K562 (cell line): ENCODE measurements around the gene CHN2. TPM values are rescaled to one million over a fixed set of nuclear protein-coding genes. Genes with fewer than 3 reads are reported as not detected.

ENCODE experiments used
- ATAC-seq: fragments of 200-7000 bp; cut with Tn5 transposase; 3 replicates; pipeline ENCODE4 v1.9.1; 2020; ENCODE audit warnings: moderate library complexity
- BruUV-seq: library from RNA; stranded (reverse); fragments of 400-500 nt; replicated peaks from 2 replicates; lab custom pipeline; 2021; lab: Mats Ljungman, UMichigan
- CTCF ChIA-PET: fragments of 300-600 bp; formaldehyde crosslinking; extraction: SDS; loops from one replicate; lab custom pipeline; 2021; ENCODE audit warnings: low intra/inter-chr PET ratio; lab: Yijun Ruan, JAX
- POLR2A ChIA-PET: fragments of 300-600, 350-650 bp; sonication (Branson Sonifier 250); formaldehyde crosslinking; extraction: SDS; loops from one replicate; lab custom pipeline; 2021; ENCODE audit warnings: antibody characterized with exemption, inconsistent platforms; lab: Yijun Ruan, JAX
- DNase-seq, 4 experiments: peaks; one replicate each; pipeline versions ENCODE4 v3.0.0 to v3.0.0-alpha.2; 2011 to 2018; ENCODE audit warnings: low spot score in 3 of 4, mixed read lengths in 3 of 4; ENCODE audit errors: extremely low read depth in 1 of 4
- FAIRE-seq: peaks from 2 replicates; lab custom pipeline; 2011; peaks lifted over from hg19 to GRCh38; lab: Jason Lieb, UNC
- H2AFZ ChIP-seq: 2 replicates; pipeline ENCODE4 v1.6.0; 2011; ENCODE audit warnings: low read depth, low read length, control low read depth, inconsistent platforms
- H3K27ac ChIP-seq: fragments of 200-600 bp; 3 replicates; pipeline ENCODE4 v1.8.0; 2011; ENCODE audit warnings: low read depth, mild to moderate bottlenecking, control low read depth, inconsistent platforms, low read length, moderate library complexity, mixed read lengths; ENCODE audit errors: extremely low read depth
- H3K27me3 ChIP-seq, 2 experiments: fragments of 300-600 bp in 1 of 2; 2 replicates in 1 of 2; 3 replicates in 1 of 2; pipeline versions ENCODE4 v1.6.0 to v1.8.0; 2011; ENCODE audit warnings: inconsistent platforms in 2 of 2, low read length in 2 of 2, mild to moderate bottlenecking in 1 of 2, mixed read lengths in 1 of 2, moderate library complexity in 1 of 2; ENCODE audit not compliant: control insufficient read depth in 2 of 2, insufficient read depth in 2 of 2
- H3K36me3 ChIP-seq: fragments of 300-600 bp; 3 replicates; pipeline ENCODE4 v1.8.0; 2011; ENCODE audit warnings: mild to moderate bottlenecking, low read length, inconsistent platforms; ENCODE audit not compliant: control insufficient read depth, insufficient read depth
- H3K4me1 ChIP-seq, 2 experiments: fragments of 200-600 bp in 1 of 2; replicated peaks in 1 of 2; 2 replicates in 1 of 2; 3 replicates in 1 of 2; pipeline versions ENCODE4 v1.5.1 to v1.8.0; 2011; ENCODE audit warnings: inconsistent platforms in 2 of 2, low read length in 2 of 2, mild to moderate bottlenecking in 1 of 2, mixed read lengths in 1 of 2, moderate library complexity in 1 of 2; ENCODE audit not compliant: control insufficient read depth in 2 of 2, insufficient read depth in 2 of 2
- H3K4me2 ChIP-seq: 2 replicates; pipeline ENCODE4 v1.6.1; 2011; ENCODE audit warnings: low read length, control low read depth, inconsistent platforms, mixed read lengths; ENCODE audit not compliant: insufficient read depth
- H3K4me3 ChIP-seq: fragments of 200-600 bp; sonication (generic), shearing (Covaris generic); 2 replicates; pipeline ENCODE4 v1.5.1; 2016; ENCODE audit warnings: control low read depth, inconsistent platforms
- H3K79me2 ChIP-seq: fragments of 200-600 bp; 3 replicates; pipeline ENCODE4 v1.8.0; 2011; ENCODE audit warnings: low read length, inconsistent platforms; ENCODE audit not compliant: control insufficient read depth, insufficient read depth
- H3K9ac ChIP-seq, 2 experiments: 2 replicates each; pipeline versions ENCODE4 v1.6.0 to v1.6.1; 2011; ENCODE audit warnings: low read depth in 2 of 2, low read length in 2 of 2, control low read depth in 1 of 2, inconsistent platforms in 1 of 2, mild to moderate bottlenecking in 1 of 2, mixed read lengths in 1 of 2; ENCODE audit not compliant: insufficient read depth in 1 of 2
- H3K9me1 ChIP-seq: one replicate; pipeline ENCODE4 v1.6.0; 2011; ENCODE audit warnings: inconsistent platforms, mild to moderate bottlenecking, low read length, moderate library complexity; ENCODE audit not compliant: control insufficient read depth, insufficient read depth
- H3K9me3 ChIP-seq: replicated peaks from 2 replicates; pipeline ENCODE4 v1.5.1; 2011; ENCODE audit warnings: low read depth, low read length, inconsistent platforms; ENCODE audit not compliant: control insufficient read depth, insufficient read depth
- H4K20me1 ChIP-seq: replicated peaks from 2 replicates; pipeline ENCODE4 v1.6.1; 2011; ENCODE audit warnings: low read length, inconsistent platforms, mixed read lengths; ENCODE audit not compliant: control insufficient read depth, insufficient read depth
- ATF1 ChIP-seq, 2 experiments: fragments of 450-650 bp in 1 of 2; IDR thresholded peaks; 2 replicates each; pipeline ENCODE4 v1.6.1; 2016; ENCODE audit warnings: missing compliant biosample characterization in 1 of 2, missing genetic modification characterization in 1 of 2
- OTX1 ChIP-seq: fragments of 450-650 bp; formaldehyde crosslinking; IDR thresholded peaks from 2 replicates; pipeline ENCODE4 v1.4.0; 2022; ENCODE audit warnings: mild to moderate bottlenecking
- RAD51 ChIP-seq: fragments of 450-650 bp; IDR thresholded peaks from 2 replicates; pipeline ENCODE4 v1.7.1; 2016; ENCODE audit warnings: low read depth, mild to moderate bottlenecking, borderline replicate concordance
- YBX1 ChIP-seq: fragments of 450-650 bp; IDR thresholded peaks from 2 replicates; pipeline ENCODE4 v1.7.1; 2016; ENCODE audit warnings: mild to moderate bottlenecking
- WGBS: fragments of 100-300 bp; shearing (Covaris generic); methylation state at CpG from one replicate; pipeline ENCODE4 v1.1.6; 2016; ENCODE audit warnings: low coverage, mixed read lengths; ENCODE audit not compliant: insufficient coverage; ENCODE audit errors: missing lambda C conversion rate; 5-methylcytosine and 5-hydroxymethylcytosine counted together
- in situ Hi-C: fragments of 300-500 bp; cut with MboI; formaldehyde crosslinking; loops from 4 replicates; pipeline ENCODE4 v1.15.0; 2018; ENCODE audit warnings: inconsistent platforms, mixed read lengths
- intact Hi-C: fragments of 100-400 bp; cut with micrococcal nuclease; formaldehyde crosslinking; loops from 2 replicates; pipeline ENCODE4 v1.14.2; 2022
- polyA plus RNA-seq, 8 experiments: library from polyadenylated mRNA; depleted of rRNA in 4 of 8; stranded (reverse) in 5 of 8; unstranded in 3 of 8; fragments of >200 nt; fragmentation: Nextera tagmentation in 2 of 8; fragmentation: Illumina TruSeq in 1 of 8; extraction: Ambion mirVana in 2 of 8; extraction: Trizol in 1 of 8; gene quantifications; 2 replicates each; pipeline versions ENCODE4 v1.2.1 to v1.2.3, GENCODE V29; 2011 to 2014; ENCODE audit warnings: inconsistent platforms in 1 of 8, missing spikeins in 1 of 8
- total RNA-seq, 7 experiments: library from RNA; depleted of rRNA in 6 of 7; stranded (reverse); fragments of >200 nt in 6 of 7; fragmentation: Illumina TruSeq in 2 of 7; extraction: Trizol in 2 of 7; gene quantifications; 2 replicates each; pipeline versions ENCODE4 v1.2.1 to v1.2.3, GENCODE V29; 2011 to 2021; ENCODE audit warnings: low replicate concordance in 1 of 7
- TF ChIP-seq, protein P1 (sequence below), 2 experiments: fragments of 200-800 bp in 1 of 2; sonication (Bioruptor generic) in 1 of 2; sonication (generic) in 1 of 2; formaldehyde crosslinking in 1 of 2; IDR thresholded peaks in 1 of 2; conservative IDR thresholded peaks in 1 of 2; 2 replicates each; pipeline versions ENCODE4 v1.5.0 to v1.6.1; 2016 to 2020; ENCODE audit warnings: missing compliant biosample characterization in 1 of 2, missing genetic modification characterization in 1 of 2, missing genetic modification reagents in 1 of 2

CHN2 gene
- total and polyA plus RNA-seq, 9 of the 15 experiments (the other 6 are each of a cell fraction or from before 2014, with no cell fraction given): 0.12 to 2.1 (median 0.31) TPM; not detected in 1

DNA sequence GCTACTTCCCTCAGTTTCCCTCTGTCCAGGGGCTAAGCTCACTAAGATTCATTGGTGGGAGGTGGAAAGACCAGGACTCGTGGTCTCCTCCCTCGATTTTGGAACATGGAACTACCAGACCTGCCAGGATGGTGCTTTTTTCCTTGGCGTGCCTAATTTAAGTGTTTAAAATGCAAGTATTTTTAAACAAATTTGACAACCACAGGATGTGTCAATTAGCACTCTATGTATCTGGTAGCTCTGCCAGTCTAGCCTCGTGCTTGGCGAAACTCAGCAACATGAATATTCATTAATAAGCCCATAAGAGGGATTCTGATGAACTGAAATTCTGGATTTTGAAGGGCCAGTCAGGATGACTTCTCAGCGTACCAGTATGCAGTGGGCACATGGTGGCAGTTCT lies 224.1 kb downstream of the CHN2 start:
- Histone ChIP-seq H3K27me3 (peaks cover 12 to 48% of the 10 kb centered on the region in 2 experiments; a peak in 3 of 5 replicates), H3K9ac (no peak overlapping the region), H3K79me2 (no peaks in the 10 kb centered on the region), H3K4me3 (no peak overlapping the region), H3K27ac (no peak overlapping the region), H3K4me1 (no peaks in the 10 kb centered on the region), H3K9me3 (no peaks in the 10 kb centered on the region), H3K4me2 (no peak overlapping the region), H3K9me1 (no peaks in the 10 kb centered on the region), H2AFZ (no peak overlapping the region), H3K36me3 (no peaks in the 10 kb centered on the region), H4K20me1 (no peaks in the 10 kb centered on the region)
- no TSS peak for BruUV-seq
- no peak for TF ChIP-seq OTX1
- TF ChIP-seq, protein P1, sequence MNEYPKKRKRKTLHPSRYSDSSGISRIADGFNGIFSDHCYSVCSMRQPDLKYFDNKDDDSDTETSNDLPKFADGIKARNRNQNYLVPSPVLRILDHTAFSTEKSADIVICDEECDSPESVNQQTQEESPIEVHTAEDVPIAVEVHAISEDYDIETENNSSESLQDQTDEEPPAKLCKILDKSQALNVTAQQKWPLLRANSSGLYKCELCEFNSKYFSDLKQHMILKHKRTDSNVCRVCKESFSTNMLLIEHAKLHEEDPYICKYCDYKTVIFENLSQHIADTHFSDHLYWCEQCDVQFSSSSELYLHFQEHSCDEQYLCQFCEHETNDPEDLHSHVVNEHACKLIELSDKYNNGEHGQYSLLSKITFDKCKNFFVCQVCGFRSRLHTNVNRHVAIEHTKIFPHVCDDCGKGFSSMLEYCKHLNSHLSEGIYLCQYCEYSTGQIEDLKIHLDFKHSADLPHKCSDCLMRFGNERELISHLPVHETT (CRISPR knock-in tag; conservative IDR thresholded peaks at IDR 0.05 in 1 of 2, IDR thresholded peaks at IDR 0.05 in 1 of 2): no peak
- WGBS: 0% methylated on average over 6 of the region's 6 CpGs
- intact Hi-C loops (no loop called here), in situ Hi-C loops (no loop called here)
- CTCF ChIA-PET: no interaction called here
- FAIRE-seq (no peak), ATAC-seq (no peak), DNase-seq (no peak)
- POLR2A ChIA-PET: interaction anchor here (1.0 kb wide), 1 partner anchor 15 kb away, joined by 3 read pairs; no protein-coding TSS in a partner anchor

DNA sequence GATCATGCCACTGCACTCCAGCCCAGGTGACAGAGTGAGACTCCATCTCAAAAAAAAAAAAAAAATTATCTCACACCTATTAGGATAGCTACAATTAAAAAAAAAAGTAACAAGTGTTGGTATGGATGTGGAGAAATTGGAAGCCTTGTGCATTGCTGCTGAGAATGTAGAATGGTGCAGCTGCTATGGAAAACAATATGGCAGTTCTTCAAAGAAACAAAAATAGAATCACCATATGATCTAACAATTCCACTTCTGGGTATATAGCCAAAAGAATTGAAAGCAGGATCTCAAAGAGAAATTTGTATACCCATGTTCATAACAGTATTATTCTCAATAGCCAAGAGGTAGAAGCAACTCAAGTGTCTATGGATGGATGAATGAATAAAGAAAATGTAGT lies 225.4 kb downstream of the CHN2 start:
- no peaks in the 10 kb centered on the region for H3K4me1 ChIP-seq
- TF ChIP-seq ATF1 (CRISPR knock-in tag; IDR thresholded peaks at IDR 0.05) (no peak), ATF1 (tag; IDR thresholded peaks at IDR 0.05) (no peak), RAD51 (no peak), YBX1 (no peak)
- intact Hi-C loops (no loop called here), in situ Hi-C loops (no loop called here)
- no peak for FAIRE-seq
- no peaks in the 10 kb centered on the region for H3K36me3 ChIP-seq
- H3K9me1 ChIP-seq: no peaks in the 10 kb centered on the region
- H3K27me3 ChIP-seq: peaks cover 6 to 43% of the 10 kb centered on the region in 2 experiments; a peak in 3 of 5 replicates
- H3K9ac ChIP-seq: no peak overlapping the region
- ChIA-PET POLR2A (no interaction called here), CTCF (no interaction called here)
- no peak for DNase-seq
- no TSS peak for BruUV-seq
- no peak overlapping the region for H2AFZ ChIP-seq
- no peak overlapping the region for H3K4me3 ChIP-seq
- H3K9me3 ChIP-seq: no peaks in the 10 kb centered on the region
- H3K79me2 ChIP-seq: no peaks in the 10 kb centered on the region
- H3K4me2 ChIP-seq: no peak overlapping the region
- no peak overlapping the region for H3K27ac ChIP-seq
- ATAC-seq: no peak
- no peaks in the 10 kb centered on the region for H4K20me1 ChIP-seq
